Karpas-422 (cell line): ENCODE data around the gene PBRM1. TPM values are rescaled to one million over a fixed set of nuclear protein-coding genes. Genes with fewer than 3 reads are reported as not detected.

Source experiments
- DNase-seq: peaks from one replicate; pipeline ENCODE4 v3.0.0-alpha.2; 2015
- H2AFZ ChIP-seq: fragments of 200-600 bp; sonication (generic); 2 replicates; pipeline ENCODE4 v1.6.1; 2014; ENCODE audit warnings: antibody characterized with exemption, low read length, mixed read lengths
- H3K27ac ChIP-seq: fragments of 200-600 bp; sonication (generic); 2 replicates; pipeline ENCODE4 v1.5.1; 2014; ENCODE audit warnings: mild to moderate bottlenecking, low read length, moderate library complexity
- H3K27me3 ChIP-seq: fragments of 200-600 bp; sonication (generic); 2 replicates; pipeline ENCODE4 v1.6.1; 2014; ENCODE audit warnings: low read length, mixed read lengths
- H3K36me3 ChIP-seq: fragments of 200-600 bp; sonication (generic); 2 replicates; pipeline ENCODE4 v1.6.1; 2014; ENCODE audit warnings: low read length, mixed read lengths; ENCODE audit not compliant: insufficient read depth
- H3K4me1 ChIP-seq: fragments of 200-600 bp; sonication (generic); 2 replicates; pipeline ENCODE4 v1.6.1; 2014; ENCODE audit warnings: mild to moderate bottlenecking, low read length, mixed read lengths
- H3K4me2 ChIP-seq: fragments of 200-600 bp; sonication (generic); 2 replicates; pipeline ENCODE4 v1.6.1; 2014; ENCODE audit warnings: low read length, low read depth, mild to moderate bottlenecking; ENCODE audit not compliant: poor library complexity, severe bottlenecking
- H3K4me3 ChIP-seq: fragments of 200-600 bp; sonication (generic); 2 replicates; pipeline ENCODE4 v1.5.1; 2014; ENCODE audit warnings: mild to moderate bottlenecking, antibody characterized with exemption, low read length, mixed read lengths
- H3K79me2 ChIP-seq: fragments of 200-600 bp; sonication (generic); 2 replicates; pipeline ENCODE4 v1.6.1; 2014; ENCODE audit warnings: mild to moderate bottlenecking, low read length, mixed read lengths
- H3K9ac ChIP-seq: fragments of 200-600 bp; sonication (generic); 2 replicates; pipeline ENCODE4 v1.6.0; 2014; ENCODE audit warnings: low read length
- H3K9me2 ChIP-seq: fragments of 200-600 bp; sonication (generic), shearing (Covaris generic); replicated peaks from 2 replicates; pipeline ENCODE4 v1.6.0; 2014; ENCODE audit warnings: mild to moderate bottlenecking, low read length, moderate library complexity; ENCODE audit not compliant: insufficient read depth
- H3K9me3 ChIP-seq: fragments of 300-700, 200-600 bp; sonication (generic); 2 replicates; pipeline ENCODE4 v1.6.1; 2014; ENCODE audit warnings: low read length, mixed read lengths
- H4K20me1 ChIP-seq: fragments of 200-600 bp; sonication (generic); 2 replicates; pipeline ENCODE4 v1.6.1; 2014; ENCODE audit warnings: mild to moderate bottlenecking, antibody characterized with exemption, low read length, low read depth; ENCODE audit not compliant: insufficient read depth
- total RNA-seq: library from RNA; depleted of rRNA; stranded (reverse); fragments of >200 nt; shearing (Covaris generic); gene quantifications from 2 replicates; pipeline ENCODE4 v1.2.3, GENCODE V29; 2014; ENCODE audit warnings: low replicate concordance

Gene PBRM1
- total RNA-seq, 1 experiment from 2014 or later, result 53.3 TPM

DNA sequence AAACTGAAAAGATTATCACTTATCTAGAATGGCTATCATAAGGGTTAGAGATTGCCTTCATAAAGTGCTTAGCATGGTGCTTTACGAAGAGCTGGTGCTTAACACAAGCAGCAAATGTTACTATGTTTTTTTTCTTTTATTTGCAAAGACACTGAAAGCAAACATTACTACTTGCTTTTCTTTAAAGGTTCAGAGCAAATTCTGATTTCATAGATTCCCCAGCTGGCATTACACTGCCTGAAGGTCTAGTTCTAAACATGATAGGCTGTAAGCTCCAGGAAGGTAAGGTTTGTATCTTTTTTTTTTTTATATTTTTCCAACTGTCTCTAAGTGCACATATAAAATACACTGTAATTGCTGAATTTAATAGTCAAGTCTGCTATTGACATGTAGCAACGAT, 77.4 kb downstream of the PBRM1 start:
- Histone ChIP-seq H3K27me3 (no peaks in the 10 kb centered on the region), H3K9me2 (no peaks in the 10 kb centered on the region), H3K4me2 (no peak overlapping the region), H3K4me1 (no peaks in the 10 kb centered on the region), H3K4me3 (no peak overlapping the region), H3K9me3 (no peaks in the 10 kb centered on the region), H3K9ac (no peak overlapping the region), H4K20me1 (no peaks in the 10 kb centered on the region), H2AFZ (no peak overlapping the region), H3K27ac (no peak overlapping the region), H3K36me3 (peaks cover 78% of the 10 kb centered on the region), H3K79me2 (peaks cover 31% of the 10 kb centered on the region)
- DNase-seq, result no peak

DNA sequence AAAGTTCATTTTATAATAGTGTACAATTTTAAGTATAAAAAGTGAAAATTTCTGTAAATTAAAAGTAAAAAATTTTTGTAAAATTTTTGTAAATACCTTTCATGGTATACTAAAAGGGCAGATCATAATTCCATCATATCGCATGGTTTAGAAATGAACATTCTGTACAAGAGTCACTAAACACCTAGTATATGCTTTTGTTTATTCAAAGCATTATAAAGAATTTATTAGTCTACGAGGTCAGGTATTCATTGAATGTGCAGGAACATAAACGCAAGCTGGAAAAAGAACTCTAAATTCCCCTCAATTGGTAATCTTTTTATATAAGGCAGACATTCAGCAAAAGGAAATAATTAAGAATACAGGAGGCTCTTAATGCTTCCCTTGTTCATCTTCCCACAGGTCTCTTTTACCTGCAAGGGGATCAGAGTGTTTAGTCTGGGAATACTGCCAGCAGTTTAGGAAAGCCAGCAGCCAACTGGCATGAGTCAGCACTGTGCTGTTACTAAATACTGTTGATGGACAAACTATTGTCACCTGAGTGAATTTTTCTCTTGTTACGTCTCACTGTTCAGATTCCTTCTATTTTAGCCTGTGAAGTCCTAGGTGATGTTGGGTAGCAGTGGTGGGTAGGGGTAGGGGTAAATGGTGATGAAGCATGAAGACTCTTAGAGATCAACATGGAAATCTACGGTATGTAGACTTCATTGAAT, 79.2 kb downstream of the PBRM1 start:
- Histone ChIP-seq H3K4me2 (no peak overlapping the region), H3K36me3 (peaks cover 89% of the 10 kb centered on the region), H3K9me2 (no peaks in the 10 kb centered on the region), H3K27ac (no peak overlapping the region), H4K20me1 (no peaks in the 10 kb centered on the region), H3K27me3 (no peaks in the 10 kb centered on the region), H3K9me3 (peaks cover 11% of the 10 kb centered on the region), H3K4me3 (no peak overlapping the region), H2AFZ (no peak overlapping the region), H3K79me2 (peaks cover 26% of the 10 kb centered on the region), H3K4me1 (no peaks in the 10 kb centered on the region), H3K9ac (no peak overlapping the region)
- no peak for DNase-seq

DNA sequence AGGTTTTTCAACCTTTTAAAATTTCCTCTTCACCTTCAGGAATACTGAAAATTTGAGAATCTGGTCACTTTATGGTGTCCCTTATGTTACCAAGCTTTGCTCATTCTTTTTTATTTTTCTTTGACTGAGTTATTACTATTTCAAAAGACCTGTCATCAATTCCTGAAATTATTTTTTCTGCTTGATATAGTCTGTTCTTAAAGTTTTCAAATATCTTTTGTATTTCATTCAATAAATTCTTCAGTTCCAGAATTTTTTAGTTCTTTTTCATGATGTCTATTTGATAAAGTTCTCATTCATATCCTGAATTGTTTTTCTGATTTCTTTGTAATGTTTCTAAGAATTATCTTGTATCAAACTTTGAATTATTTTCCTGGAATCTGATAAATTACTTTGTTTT, 85.5 kb downstream of the PBRM1 start:
- Histone ChIP-seq H3K4me2 (no peak overlapping the region), H3K27me3 (no peaks in the 10 kb centered on the region), H3K36me3 (peaks cover 73% of the 10 kb centered on the region), H3K79me2 (no peaks in the 10 kb centered on the region), H3K9me2 (no peaks in the 10 kb centered on the region), H3K9ac (no peak overlapping the region), H3K27ac (no peak overlapping the region), H4K20me1 (no peaks in the 10 kb centered on the region), H3K4me1 (no peaks in the 10 kb centered on the region), H3K9me3 (peaks cover 27% of the 10 kb centered on the region), H3K4me3 (no peak overlapping the region), H2AFZ (no peak overlapping the region)
- peak; percentile 66 for DNase-seq

DNA sequence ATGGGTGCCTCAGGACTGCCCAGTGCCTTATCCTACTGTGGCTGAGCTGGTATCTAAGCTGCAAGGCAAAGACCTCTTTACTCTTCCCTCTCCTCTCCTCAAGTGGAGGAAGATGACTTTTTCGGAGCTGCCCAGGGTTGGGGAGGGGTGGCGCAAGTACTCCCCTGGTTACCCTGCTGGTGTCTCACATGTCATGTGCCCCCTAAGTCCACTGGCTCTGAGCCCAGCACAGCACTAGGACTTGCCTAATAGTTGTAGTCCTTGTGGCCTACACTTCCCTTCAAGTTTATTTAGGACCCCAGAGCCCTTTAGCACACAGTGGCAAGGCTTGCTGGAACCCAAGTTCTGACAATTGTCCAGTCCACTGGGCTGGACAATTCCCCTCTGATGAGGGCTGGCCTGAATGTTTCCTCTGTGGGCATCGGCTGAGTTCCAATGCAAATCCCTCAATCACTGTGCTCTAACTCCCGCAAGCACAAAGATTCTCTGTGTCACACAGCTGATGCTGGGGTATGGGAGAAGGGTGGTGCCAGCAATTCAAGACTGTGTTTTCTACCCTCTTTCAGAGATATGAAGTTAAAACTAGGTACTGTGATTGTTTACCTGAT, 89.0 kb downstream of the PBRM1 start:
- Histone ChIP-seq H3K27me3 (no peaks in the 10 kb centered on the region), H3K9ac (no peak overlapping the region), H2AFZ (no peak overlapping the region), H3K4me3 (no peak overlapping the region), H3K27ac (no peak overlapping the region), H3K4me2 (no peak overlapping the region), H3K9me3 (peaks cover 18% of the 10 kb centered on the region), H3K4me1 (no peaks in the 10 kb centered on the region), H4K20me1 (no peaks in the 10 kb centered on the region), H3K36me3 (peaks cover 40% of the 10 kb centered on the region), H3K79me2 (no peaks in the 10 kb centered on the region), H3K9me2 (no peaks in the 10 kb centered on the region)
- no peak for DNase-seq

DNA sequence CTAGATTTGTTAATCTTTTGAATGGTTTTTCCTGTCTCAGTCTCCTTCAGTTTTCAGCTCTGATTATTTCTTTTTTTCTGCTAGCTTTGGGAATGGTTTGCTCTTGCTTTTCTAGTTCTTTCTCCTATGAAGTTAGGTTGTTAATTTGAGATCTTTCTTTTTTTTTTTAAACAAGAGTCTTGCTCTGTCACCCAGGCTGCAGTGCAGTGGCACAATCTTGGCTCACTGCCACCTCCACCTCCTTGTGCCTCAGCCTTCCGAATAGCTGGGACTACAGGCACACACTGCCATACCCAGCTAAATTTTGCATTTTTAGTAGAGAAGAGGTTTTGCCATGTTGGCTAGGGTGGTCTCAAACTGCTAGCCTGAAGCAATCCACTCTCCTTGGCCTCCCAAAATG, 92.6 kb downstream of the PBRM1 start:
- Histone ChIP-seq H3K9ac (no peak overlapping the region), H3K36me3 (peaks cover 18% of the 10 kb centered on the region), H3K9me2 (no peaks in the 10 kb centered on the region), H3K27me3 (no peaks in the 10 kb centered on the region), H3K4me3 (no peak overlapping the region), H3K79me2 (no peaks in the 10 kb centered on the region), H3K4me1 (no peaks in the 10 kb centered on the region), H3K27ac (no peak overlapping the region), H2AFZ (no peak overlapping the region), H4K20me1 (no peaks in the 10 kb centered on the region), H3K9me3 (no peaks in the 10 kb centered on the region), H3K4me2 (no peak overlapping the region)
- DNase-seq, result no peak

DNA sequence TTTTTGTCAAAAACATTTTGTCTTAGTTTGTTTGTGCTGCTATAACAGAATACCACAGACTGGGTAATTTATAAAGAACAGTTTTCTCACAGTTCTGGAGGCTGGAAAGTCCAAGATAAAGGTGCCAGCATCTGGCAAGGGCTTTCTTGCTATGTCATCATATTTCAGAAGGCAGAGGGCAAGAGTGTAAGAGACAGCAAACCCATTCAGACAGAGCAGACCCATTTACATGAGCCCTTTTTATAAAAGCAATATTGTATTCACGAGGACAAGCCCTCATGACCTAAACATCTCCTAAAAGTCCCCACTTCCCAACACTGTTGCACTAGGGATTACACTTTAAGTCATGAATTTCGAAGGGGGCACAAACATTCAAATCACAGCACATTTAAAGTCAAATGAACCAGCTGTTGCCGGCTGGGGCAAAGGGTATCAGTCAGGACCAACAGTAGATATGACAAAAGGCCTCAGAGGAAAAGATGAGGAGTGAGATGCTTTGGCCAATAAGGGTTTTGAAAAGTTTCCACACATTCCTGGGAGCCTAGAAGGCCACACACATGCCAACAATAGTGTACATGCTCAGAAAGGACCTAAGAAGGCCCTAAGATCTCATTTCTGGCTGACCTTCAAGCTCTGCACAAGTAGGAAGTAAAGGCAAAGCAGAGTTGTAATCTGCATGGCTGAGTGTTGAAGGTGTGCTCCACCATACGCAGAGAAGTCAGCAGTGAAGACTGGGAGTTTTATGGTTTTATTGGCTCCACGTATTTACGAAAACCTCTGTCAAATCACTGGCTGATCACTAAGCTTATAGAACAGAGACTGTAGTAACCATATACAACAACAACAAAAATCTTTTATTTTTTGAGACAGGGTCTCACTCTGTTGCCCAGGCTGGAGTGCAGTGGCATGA, 111.4 kb downstream of the PBRM1 start:
- no peaks in the 10 kb centered on the region for H3K27me3 ChIP-seq
- no peaks in the 10 kb centered on the region for H3K79me2 ChIP-seq
- H3K9me3 ChIP-seq, result no peaks in the 10 kb centered on the region
- no peak for DNase-seq
- no peak overlapping the region for H3K27ac ChIP-seq
- H2AFZ ChIP-seq, result no peak overlapping the region
- H3K36me3 ChIP-seq, result peaks cover 47% of the 10 kb centered on the region
- no peaks in the 10 kb centered on the region for H4K20me1 ChIP-seq
- no peak overlapping the region for H3K4me3 ChIP-seq
- H3K4me2 ChIP-seq, result no peak overlapping the region
- no peak overlapping the region for H3K9ac ChIP-seq
- H3K9me2 ChIP-seq, result no peaks in the 10 kb centered on the region
- H3K4me1 ChIP-seq, result no peaks in the 10 kb centered on the region

DNA sequence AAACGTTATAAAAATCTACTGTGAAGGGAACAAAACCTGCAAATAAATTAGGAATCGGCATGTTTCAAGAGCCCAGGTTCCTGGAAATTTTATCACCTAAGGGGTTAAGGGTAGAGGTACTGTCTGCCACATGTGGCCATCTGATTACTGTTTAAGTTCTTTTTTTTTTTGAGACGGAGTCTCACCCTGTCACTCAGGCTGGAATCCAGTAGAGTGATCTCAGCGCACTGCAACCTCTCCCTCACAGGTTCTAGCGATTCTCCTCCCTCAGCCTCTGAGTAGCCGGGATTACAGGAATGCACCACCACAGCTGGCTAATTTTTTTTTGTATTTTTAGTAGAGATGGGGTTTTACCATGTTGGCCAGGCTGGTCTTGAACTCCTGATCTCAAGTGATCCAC, 113.5 kb downstream of the PBRM1 start:
- no peak overlapping the region for H3K9ac ChIP-seq

DNA sequence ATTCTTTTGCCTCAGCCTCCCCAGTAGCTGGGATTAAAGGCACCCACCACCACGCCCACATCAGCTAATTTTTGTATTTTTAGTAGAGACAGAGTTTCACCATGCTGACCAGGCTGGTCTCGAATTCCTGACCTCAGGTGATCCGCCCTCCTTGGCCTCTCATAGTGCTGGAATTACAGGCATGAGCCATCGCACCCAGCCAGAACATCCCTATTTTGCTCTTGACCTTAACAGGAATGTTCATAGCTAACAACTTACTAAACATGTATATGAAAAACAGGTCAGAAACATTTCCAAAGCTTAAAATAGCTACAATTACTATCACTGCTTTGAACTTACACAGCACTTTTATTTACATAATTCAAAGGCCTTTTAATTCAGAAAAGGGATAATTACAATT, 115.6 kb downstream of the PBRM1 start:
- Histone ChIP-seq H3K4me2 (no peak overlapping the region), H3K79me2 (no peaks in the 10 kb centered on the region), H4K20me1 (no peaks in the 10 kb centered on the region), H2AFZ (no peak overlapping the region), H3K9me3 (no peaks in the 10 kb centered on the region), H3K27ac (no peak overlapping the region), H3K36me3 (peaks cover 12% of the 10 kb centered on the region), H3K27me3 (no peaks in the 10 kb centered on the region), H3K9me2 (no peaks in the 10 kb centered on the region), H3K4me1 (no peaks in the 10 kb centered on the region), H3K9ac (no peak overlapping the region), H3K4me3 (no peak overlapping the region)
- no peak for DNase-seq

More for the DNA sequence above, 113.5 kb downstream of the PBRM1 start:
- no peaks in the 10 kb centered on the region for H3K9me2 ChIP-seq
- no peaks in the 10 kb centered on the region for H4K20me1 ChIP-seq
- H3K4me3 ChIP-seq, result no peak overlapping the region
- H3K79me2 ChIP-seq, result no peaks in the 10 kb centered on the region
- H2AFZ ChIP-seq, result no peak overlapping the region
- no peak overlapping the region for H3K27ac ChIP-seq
- no peak overlapping the region for H3K4me2 ChIP-seq
- peaks cover 30% of the 10 kb centered on the region for H3K36me3 ChIP-seq
- no peak for DNase-seq
- H3K9me3 ChIP-seq, result no peaks in the 10 kb centered on the region
- H3K27me3 ChIP-seq, result no peaks in the 10 kb centered on the region
- H3K4me1 ChIP-seq, result no peaks in the 10 kb centered on the region
